Activated naive CD8-positive, alpha-beta T cell treated with anti-CD3 and anti-CD28 coated beads, Interleukin-2, amount 50 U/mL, for 24 hours (primary cell): ENCODE results near the gene GPRC5C.

Experiments
- ATAC-seq: fragments of 150-1000 bp; cut with Tn5 transposase; one replicate; pipeline ENCODE4 v1.10.0; 2021
- DNase-seq: peaks from one replicate; pipeline ENCODE4 v3.0.0; 2021
- H3K27ac Mint-ChIP-seq: one replicate; pipeline ENCODE4 v1.8.0; 2021; ENCODE audit warnings: mild to moderate bottlenecking, mixed read lengths
- H3K27me3 Mint-ChIP-seq: one replicate; pipeline ENCODE4 v1.8.0; 2021; ENCODE audit warnings: mixed read lengths
- H3K36me3 Mint-ChIP-seq: one replicate; pipeline ENCODE4 v1.8.0; 2021; ENCODE audit warnings: low read depth, mixed read lengths
- H3K4me1 Mint-ChIP-seq: one replicate; pipeline ENCODE4 v1.8.0; 2021; ENCODE audit warnings: mixed read lengths
- H3K4me3 Mint-ChIP-seq: one replicate; pipeline ENCODE4 v1.8.0; 2021; ENCODE audit warnings: mild to moderate bottlenecking, moderate library complexity, mixed read lengths
- H3K9me3 Mint-ChIP-seq: one replicate; pipeline ENCODE4 v1.8.0; 2021; ENCODE audit warnings: mixed read lengths

GPRC5C gene

GRCh38 chr17:74449773-74450172 is 17.9 kb downstream of the GPRC5C start:
- DNase-seq (no peak), ATAC-seq (no peak)
- no peaks in the 10 kb centered on the region for H3K36me3 Mint-ChIP-seq

GRCh38 chr17:74450231-74450630 is 18.3 kb downstream of the GPRC5C start:
- H3K36me3 Mint-ChIP-seq: no peaks in the 10 kb centered on the region
- peaks cover 6% of the 10 kb centered on the region for H3K27me3 Mint-ChIP-seq
- H3K4me3 Mint-ChIP-seq: no peak overlapping the region
- H3K9me3 Mint-ChIP-seq: no peaks in the 10 kb centered on the region
- DNase-seq: no peak
- H3K27ac Mint-ChIP-seq: no peak overlapping the region
- no peak for ATAC-seq
- peaks cover 17% of the 10 kb centered on the region for H3K4me1 Mint-ChIP-seq

More at GRCh38 chr17:74449773-74450172, 17.9 kb downstream of the GPRC5C start:
- no peak overlapping the region for H3K27ac Mint-ChIP-seq
- H3K4me3 Mint-ChIP-seq: no peak overlapping the region
- H3K27me3 Mint-ChIP-seq: peaks cover 6% of the 10 kb centered on the region
- H3K9me3 Mint-ChIP-seq: no peaks in the 10 kb centered on the region
- peaks cover 16% of the 10 kb centered on the region for H3K4me1 Mint-ChIP-seq

DNA sequence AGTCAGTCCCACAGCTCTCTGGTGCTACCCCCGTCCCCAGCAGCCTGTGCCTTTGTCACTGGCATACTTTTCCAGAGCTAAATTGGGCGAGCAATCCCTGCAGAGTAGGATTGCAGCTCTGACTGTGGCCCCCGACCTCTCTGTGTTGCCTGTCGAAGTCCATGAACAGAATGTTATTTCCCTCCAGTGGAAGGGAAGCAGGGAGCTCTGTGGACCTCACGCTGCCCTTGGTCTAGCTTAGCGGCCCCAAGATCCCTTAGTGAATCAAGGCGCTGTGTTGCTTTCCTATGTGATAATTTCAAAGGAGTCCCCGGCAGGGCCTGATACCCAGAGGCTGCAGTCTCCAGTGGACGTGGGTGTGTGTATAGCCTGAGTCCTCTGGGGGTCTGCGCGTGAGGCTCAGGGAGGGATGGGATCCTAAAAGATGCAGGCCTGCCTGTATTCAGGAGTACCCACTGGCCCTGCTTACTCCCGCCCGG is 19.1 kb downstream of the GPRC5C start:
- Mint-ChIP-seq H3K27ac (no peak overlapping the region), H3K4me1 (peaks cover 16% of the 10 kb centered on the region), H3K36me3 (no peaks in the 10 kb centered on the region), H3K4me3 (no peak overlapping the region), H3K27me3 (peaks cover 6% of the 10 kb centered on the region), H3K9me3 (no peaks in the 10 kb centered on the region)
- no peak for DNase-seq
- no peak for ATAC-seq

GRCh38 chr17:74451557-74451956 is 19.7 kb downstream of the GPRC5C start:
- Mint-ChIP-seq H3K4me1 (peaks cover 16% of the 10 kb centered on the region), H3K27ac (no peak overlapping the region), H3K4me3 (no peak overlapping the region), H3K27me3 (peaks cover 6% of the 10 kb centered on the region), H3K9me3 (no peaks in the 10 kb centered on the region), H3K36me3 (no peaks in the 10 kb centered on the region)
- no peak for ATAC-seq
- no peak for DNase-seq

- Mint-ChIP-seq H3K27me3 (peaks cover 4% of the 10 kb centered on the region), H3K27ac (no peak overlapping the region), H3K36me3 (no peaks in the 10 kb centered on the region), H3K4me1 (peaks cover 14% of the 10 kb centered on the region), H3K9me3 (no peaks in the 10 kb centered on the region), H3K4me3 (no peak overlapping the region)
- DNase-seq (no peak), ATAC-seq (no peak)
Observed at GRCh38 chr17:74452033-74452840, 20.3 kb downstream of the GPRC5C start.

DNA sequence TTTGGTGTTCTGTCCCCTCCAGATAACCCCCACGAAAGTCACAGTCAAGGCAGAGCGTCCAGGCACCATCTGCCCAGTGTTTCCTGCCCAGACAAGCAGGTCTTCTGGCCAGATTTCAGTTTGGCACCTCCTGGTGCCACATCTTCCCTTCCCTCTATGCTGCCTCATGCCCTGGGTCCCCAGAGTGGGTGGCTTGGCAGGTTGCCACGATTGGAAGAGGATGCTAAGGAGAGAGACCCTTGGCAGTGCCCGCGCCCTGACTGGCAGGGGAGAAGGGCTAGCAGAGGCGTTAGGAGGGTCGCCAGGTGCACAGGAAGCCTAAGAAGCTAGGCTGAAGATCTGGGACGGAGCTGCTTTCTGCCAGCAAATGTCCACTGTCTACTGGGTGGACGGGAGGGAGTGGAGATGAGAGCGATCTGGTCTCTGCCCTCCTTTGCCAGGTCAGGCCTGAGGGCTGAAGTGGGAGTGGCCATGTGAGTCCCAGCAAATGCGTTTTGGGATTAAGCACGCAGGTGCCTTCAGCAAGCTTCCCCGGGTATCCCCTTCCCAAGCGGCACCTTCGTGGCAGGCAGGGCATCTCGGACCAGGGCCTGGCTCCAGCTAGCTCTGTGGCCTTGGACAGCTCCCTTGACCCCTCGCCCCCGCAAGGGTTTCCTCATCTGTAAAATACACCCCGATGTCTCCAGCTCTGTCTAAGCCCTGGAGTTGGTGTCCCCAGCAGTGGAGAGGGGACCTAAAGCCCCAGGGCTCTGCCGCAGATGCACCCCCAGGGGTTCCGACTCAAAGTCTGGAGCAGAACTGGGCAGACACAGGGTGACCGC is 21.2 kb downstream of the GPRC5C start:
- DNase-seq (no peak), ATAC-seq (no peak)
- H3K36me3 Mint-ChIP-seq: no peaks in the 10 kb centered on the region
- H3K9me3 Mint-ChIP-seq: no peaks in the 10 kb centered on the region
- H3K4me3 Mint-ChIP-seq: peak overlapping the region; percentile 1
- H3K4me1 Mint-ChIP-seq: peaks cover 16% of the 10 kb centered on the region
- no peak overlapping the region for H3K27ac Mint-ChIP-seq
- H3K27me3 Mint-ChIP-seq: peaks cover 4% of the 10 kb centered on the region

GRCh38 chr17:74453665-74454196 is 21.8 kb downstream of the GPRC5C start:
- no peaks in the 10 kb centered on the region for H3K9me3 Mint-ChIP-seq
- H3K27me3 Mint-ChIP-seq: peaks cover 4% of the 10 kb centered on the region
- H3K36me3 Mint-ChIP-seq: no peaks in the 10 kb centered on the region
- ATAC-seq (no peak), DNase-seq (peak; percentile 31)
- peaks cover 16% of the 10 kb centered on the region for H3K4me1 Mint-ChIP-seq
- no peak overlapping the region for H3K4me3 Mint-ChIP-seq
- H3K27ac Mint-ChIP-seq: no peak overlapping the region

DNA sequence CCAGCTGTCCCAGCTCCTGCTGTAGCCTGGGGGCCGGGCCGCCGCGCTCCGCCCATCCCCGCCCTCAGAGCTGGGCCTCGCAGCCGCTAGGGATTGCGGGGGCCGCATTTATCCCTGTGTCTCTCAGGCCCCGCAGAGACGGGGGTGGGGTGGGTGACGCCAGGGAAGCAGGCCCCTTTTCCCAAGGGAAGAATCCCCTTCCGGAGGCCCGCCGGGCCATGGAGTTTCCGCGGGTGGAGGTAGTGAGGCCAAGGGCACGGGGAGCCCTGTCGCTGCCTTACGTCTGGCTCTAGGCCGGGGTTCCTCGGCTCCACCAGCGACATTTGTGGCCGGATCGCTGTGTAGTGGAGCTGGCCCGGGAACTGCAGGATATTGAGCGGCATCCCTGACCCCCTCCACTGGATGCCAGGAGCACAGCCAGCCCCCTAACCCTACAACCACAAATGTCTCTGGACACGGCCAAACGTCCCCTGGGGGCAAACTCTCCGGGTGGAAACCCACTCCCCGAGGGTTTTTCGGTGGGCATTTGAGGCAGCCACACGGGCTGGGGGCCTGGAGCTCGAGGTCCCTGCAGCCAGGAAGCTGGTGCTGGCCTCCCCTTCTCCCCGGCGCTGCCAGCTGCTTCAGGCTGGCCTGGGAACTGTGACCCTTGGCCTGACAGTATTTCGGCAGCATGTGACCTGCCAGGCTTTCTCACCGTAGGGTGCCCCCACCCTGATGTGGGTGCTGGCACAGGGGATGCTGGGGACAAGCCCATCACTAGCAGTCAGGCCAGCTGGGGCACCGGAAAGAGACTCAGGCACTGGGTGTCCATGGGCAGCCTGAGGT is 22.5 kb downstream of the GPRC5C start:
- Mint-ChIP-seq H3K9me3 (no peaks in the 10 kb centered on the region), H3K4me1 (peaks cover 16% of the 10 kb centered on the region), H3K27ac (no peak overlapping the region), H3K4me3 (no peak overlapping the region), H3K27me3 (peaks cover 4% of the 10 kb centered on the region), H3K36me3 (no peaks in the 10 kb centered on the region)
- DNase-seq (peak; percentile 83), ATAC-seq (peak; percentile 92)

- Mint-ChIP-seq H3K4me3 (no peak overlapping the region), H3K9me3 (no peaks in the 10 kb centered on the region), H3K4me1 (peaks cover 16% of the 10 kb centered on the region), H3K27me3 (peaks cover 4% of the 10 kb centered on the region), H3K27ac (no peak overlapping the region), H3K36me3 (no peaks in the 10 kb centered on the region)
- no peak for DNase-seq
- ATAC-seq: no peak
Observed at GRCh38 chr17:74455025-74455545, 23.2 kb downstream of the GPRC5C start.

- Mint-ChIP-seq H3K4me3 (no peak overlapping the region), H3K9me3 (no peaks in the 10 kb centered on the region), H3K4me1 (peaks cover 18% of the 10 kb centered on the region), H3K27me3 (peaks cover 4% of the 10 kb centered on the region), H3K27ac (no peak overlapping the region), H3K36me3 (no peaks in the 10 kb centered on the region)
- ATAC-seq (no peak), DNase-seq (no peak)
Observed at GRCh38 chr17:74455821-74456220, 23.9 kb downstream of the GPRC5C start.

DNA sequence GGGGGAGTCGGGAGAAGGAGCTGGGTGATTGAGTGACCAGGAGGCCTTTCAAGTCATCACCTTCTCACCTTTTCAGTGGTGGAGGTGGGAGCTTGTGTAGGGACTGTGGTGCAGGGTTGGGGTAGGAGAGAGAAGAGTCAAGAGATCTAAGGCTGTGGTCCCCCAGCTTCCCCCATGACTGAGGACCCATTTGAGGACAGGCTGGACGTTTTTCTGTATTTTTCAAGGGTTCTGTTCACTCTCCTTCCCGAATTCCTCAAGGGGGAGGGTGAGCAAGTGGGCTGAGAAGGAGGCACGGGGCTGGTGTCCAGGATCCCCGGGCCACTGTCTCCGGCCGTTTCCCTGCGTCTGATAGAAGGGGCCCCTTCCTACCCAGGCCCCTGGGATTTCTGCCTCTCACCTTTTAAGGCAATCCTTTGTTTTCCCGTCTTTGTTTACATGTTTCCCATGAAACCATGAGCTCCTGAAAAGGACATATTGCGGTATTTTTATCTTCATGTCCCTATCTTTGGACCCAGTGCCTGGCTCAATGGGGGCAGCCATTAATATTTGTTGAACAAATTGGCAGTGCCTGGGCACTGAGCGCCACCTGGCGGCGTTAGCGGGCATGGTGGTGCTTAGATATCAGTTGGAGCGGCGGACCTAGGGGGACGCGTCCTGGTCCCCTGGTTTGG is 25.4 kb downstream of the GPRC5C start:
- Mint-ChIP-seq H3K36me3 (no peaks in the 10 kb centered on the region), H3K27ac (no peak overlapping the region), H3K4me1 (peaks cover 25% of the 10 kb centered on the region), H3K27me3 (peaks cover 4% of the 10 kb centered on the region), H3K9me3 (no peaks in the 10 kb centered on the region), H3K4me3 (no peak overlapping the region)
- ATAC-seq (peak; percentile 38), DNase-seq (peak; percentile 78)

DNA sequence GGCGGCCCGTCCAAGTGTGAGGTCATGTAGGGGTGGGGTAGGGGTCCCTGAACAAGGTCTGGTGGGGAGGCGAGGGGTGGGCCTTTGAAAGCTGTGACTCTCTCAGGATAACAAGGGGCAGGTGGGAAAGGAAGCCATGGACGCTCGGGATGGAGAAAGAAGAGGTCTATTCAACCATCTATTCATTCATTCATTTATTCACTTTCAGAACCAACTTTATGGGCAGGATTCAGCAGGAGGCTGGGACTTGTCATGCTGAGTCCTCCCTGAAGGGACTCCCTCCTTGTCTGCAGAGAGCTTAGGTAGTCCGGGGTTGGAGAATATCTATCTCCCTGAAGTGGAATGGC is 25.9 kb downstream of the GPRC5C start:
- ATAC-seq: no peak
- Mint-ChIP-seq H3K36me3 (no peaks in the 10 kb centered on the region), H3K27me3 (peaks cover 2% of the 10 kb centered on the region), H3K4me3 (no peak overlapping the region), H3K4me1 (peaks cover 20% of the 10 kb centered on the region), H3K27ac (no peak overlapping the region), H3K9me3 (no peaks in the 10 kb centered on the region)
- no peak for DNase-seq

- Mint-ChIP-seq H3K4me3 (no peak overlapping the region), H3K27me3 (no peaks in the 10 kb centered on the region), H3K4me1 (peaks cover 17% of the 10 kb centered on the region), H3K9me3 (no peaks in the 10 kb centered on the region), H3K36me3 (no peaks in the 10 kb centered on the region), H3K27ac (no peak overlapping the region)
- no peak for ATAC-seq
- DNase-seq: no peak
Observed at GRCh38 chr17:74458835-74459234, 26.9 kb downstream of the GPRC5C start.
